ENCODE data around the gene CRELD1.

Gene CRELD1

GRCh38 chr3:9965200-9965875 is 31.7 kb downstream of the CRELD1 start:
- no peak for DNase-seq

GRCh38 chr3:9966841-9967240 is 33.2 kb downstream of the CRELD1 start:
- no peak for DNase-seq

DNA sequence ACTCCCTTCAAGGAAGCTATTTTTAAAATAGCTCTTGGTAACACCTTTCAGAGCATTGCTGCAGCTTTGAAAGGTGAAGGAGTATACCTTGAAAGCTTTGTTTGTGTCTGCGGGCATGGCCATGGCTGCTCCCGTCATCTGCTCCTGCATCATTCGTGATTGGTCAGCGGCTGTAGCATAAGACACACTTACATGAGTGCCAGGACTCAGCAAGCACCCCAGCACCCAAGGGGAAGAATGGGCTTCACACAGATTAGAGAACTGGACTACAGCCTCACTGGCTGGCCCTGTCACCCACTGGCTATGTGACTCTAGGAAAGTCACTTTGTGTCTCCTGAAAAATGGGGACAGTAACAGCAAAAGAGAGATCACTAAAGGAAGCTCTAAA is 36.0 kb downstream of the CRELD1 start:
- DNase-seq: no peak

DNA sequence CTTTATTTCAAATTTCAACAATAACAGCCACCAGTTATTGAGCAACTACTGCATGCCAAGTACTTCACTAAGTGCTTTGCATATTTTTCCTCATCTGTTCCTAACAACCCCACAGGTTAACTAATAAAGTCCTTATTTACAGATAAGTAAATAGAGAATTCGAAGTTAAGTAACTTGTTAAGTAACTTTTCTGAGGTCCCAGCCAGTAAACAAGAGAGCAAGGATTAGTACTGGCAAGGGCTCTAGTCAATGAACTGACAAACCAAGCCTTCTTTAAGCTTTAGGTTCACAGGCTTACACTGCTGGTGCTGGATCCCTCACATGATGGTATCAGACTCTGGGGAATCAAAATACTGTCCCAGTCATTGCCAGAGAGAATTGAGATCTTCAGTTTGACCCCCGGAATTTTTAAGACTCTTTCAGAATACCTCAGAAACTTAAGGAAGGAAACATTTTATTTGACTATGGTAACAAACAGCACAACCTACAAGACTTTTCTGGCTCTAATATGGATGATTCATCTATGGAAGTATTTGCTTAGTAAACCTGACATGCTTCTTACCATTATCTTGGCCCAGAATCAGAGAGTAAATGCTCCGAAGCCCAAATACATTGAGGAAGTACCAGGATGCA is 36.5 kb downstream of the CRELD1 start:
- no peak for DNase-seq

GRCh38 chr3:9976721-9977709 is 43.4 kb downstream of the CRELD1 start:
- DNase-seq: no peak

GRCh38 chr3:9978710-9979305 is 45.2 kb downstream of the CRELD1 start:
- DNase-seq: no peak

- DNase-seq: no peak
These were observed 46.6 kb downstream of the CRELD1 start for GRCh38 chr3:9980251-9980650.

DNA sequence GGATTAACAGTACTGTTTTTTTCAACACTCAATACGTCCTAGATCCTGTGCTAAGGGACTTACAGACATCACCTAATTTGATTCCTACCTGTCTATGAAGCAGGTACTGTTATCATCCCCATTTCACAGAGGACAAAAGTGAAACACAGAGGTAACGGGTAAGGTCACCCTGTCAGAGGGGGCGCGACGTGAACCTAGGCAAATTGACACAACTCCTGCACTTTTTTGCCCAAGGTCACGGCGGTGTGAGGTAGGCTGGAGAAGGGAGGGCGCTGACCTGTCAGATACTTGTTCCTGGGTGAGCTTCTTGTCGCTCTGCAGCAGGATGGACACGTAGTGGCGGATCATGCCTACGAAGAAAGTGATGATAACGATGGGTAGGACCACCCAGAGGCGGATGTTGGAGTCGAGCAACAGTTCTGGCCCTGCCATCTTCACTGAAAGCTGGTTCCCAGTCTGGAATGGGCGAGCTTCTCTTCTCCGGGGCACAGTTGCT is 52.6 kb downstream of the CRELD1 start:
- DNase-seq: no peak

GRCh38 chr3:9994086-9994844 is 60.6 kb downstream of the CRELD1 start:
- DNase-seq: no peak
